HG02970 (cell line): ENCODE measurements around the gene SMAD3.

Experiments
- ATAC-seq: cut with Tn5 transposase; IDR thresholded peaks from one replicate; pipeline ENCODE4 v1.9.1; 2021; ENCODE audit warnings: mild to moderate bottlenecking, moderate library complexity, moderate number of reproducible peaks; ENCODE audit not compliant: unreplicated experiment, low FRiP score

Gene SMAD3

DNA sequence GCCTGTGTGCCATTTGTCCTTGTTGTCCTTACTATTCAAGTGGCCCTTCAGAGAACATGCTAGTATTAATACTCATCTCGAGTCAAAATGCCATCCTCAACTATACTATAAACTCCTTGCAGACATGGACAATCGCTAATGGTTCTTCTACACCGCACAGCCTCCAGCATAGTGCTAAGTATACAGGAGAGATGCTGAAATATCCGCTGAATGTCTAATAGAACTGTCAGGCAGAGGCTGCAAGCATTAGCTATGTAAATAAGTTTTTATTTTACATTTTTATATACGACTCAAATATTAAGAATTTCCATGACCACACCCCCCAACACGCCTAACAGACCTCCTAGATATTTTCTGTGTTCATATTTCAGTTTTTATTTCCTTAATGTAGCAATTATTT, 149.7 kb downstream of the SMAD3 start:
- ATAC-seq = no peak

DNA sequence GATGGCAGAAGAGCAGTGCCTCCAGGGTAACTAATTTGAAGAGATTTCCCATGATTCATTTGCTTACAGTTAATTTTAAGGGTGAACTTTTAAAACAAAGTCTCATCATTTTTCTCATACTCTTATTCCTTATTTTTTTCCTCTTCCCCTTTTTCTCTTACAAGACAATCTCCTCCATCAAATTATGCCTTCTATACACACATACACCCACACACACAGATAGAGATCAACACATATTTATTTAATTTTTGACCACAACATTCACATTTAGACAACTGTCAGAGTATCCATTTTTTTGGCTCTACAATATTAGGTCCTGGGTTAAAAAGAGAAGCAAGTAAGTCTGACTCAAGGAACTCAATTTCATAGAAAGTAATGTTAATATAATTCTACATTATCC, 151.5 kb downstream of the SMAD3 start:
- no peak for ATAC-seq

DNA sequence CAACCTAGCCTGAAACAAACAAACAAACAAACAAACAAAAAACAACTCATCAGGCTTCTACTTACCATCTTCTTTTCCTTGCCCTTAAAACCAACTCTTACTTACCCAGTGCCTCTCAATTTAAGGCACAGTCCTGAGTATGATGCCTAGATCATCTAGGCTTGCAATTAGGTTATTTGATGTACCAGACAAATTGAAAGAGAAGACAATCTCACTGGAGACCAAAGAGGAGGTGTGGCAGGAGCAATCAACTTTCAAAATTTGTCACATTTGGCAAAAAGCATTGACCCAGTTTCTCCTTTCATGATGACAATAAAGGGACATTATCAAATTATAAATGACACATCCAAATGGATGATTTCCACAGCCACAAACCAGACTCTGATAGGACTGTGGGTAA, 153.0 kb downstream of the SMAD3 start:
- ATAC-seq = no peak

DNA sequence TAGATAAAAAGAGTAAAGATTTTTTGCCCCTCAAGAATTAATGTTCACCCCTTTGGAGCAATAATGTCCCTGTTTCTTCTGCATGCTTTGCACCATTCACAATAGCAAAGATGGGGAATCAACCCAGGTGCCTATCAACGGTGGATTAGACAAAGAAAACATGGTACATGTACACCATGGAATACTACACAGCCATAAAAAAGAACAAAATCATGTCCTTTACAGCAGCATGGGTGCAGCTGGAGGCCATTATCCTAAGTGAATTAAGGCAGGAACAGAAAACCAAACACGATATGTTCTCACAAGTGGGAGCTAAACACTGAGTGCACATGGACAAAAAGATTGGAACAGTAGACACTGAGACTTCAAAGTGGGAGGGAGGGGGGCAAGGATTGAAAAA, 153.9 kb downstream of the SMAD3 start:
- ATAC-seq = no peak

GRCh38 chr15:67224889-67225288, 159.5 kb downstream of the SMAD3 start:
- no peak for ATAC-seq

GRCh38 chr15:67225336-67225735, 159.9 kb downstream of the SMAD3 start:
- no peak for ATAC-seq

GRCh38 chr15:67227431-67227830, 162.0 kb downstream of the SMAD3 start:
- no peak for ATAC-seq

GRCh38 chr15:67227846-67228245, 162.4 kb downstream of the SMAD3 start:
- no peak for ATAC-seq

DNA sequence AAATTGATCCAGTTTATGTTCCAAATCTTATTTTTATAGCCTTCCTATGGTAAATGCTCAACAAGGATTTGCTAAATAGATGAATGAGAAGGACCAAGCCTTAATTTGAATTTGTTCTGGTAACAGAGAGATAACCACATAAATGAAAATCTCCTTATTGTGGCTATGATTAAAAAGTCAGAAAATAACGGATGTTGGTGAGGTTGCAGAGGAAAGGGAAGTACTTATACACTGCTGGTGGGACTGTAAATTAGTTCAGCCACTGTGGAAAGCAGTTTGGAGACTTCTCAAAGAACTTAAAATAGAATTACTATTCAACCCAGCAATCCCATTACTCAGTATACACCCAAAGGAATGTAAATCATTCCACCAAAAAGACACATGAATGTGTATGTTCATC, 162.9 kb downstream of the SMAD3 start:
- ATAC-seq = no peak

DNA sequence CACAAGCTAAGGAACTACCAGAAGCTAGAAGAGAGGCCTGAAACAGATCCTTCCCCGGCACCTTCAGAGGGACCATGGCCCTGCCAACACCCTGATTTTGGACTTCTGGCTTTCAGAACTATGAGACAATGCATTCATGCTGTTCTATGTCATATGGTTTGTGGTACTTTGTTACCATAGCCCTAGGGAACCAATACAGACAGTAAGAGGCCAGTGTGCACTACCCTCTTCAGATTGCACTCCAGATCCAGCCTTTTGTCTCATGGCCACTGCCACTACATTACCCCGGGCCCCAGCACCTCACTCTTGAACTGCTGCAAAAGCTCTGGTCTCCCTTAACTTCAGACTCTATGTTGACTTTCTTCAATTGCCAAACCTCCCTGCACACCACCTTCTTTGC, 165.1 kb downstream of the SMAD3 start:
- ATAC-seq = no peak

- no peak for ATAC-seq
Measured at GRCh38 chr15:67232591-67232990, 167.2 kb downstream of the SMAD3 start.

GRCh38 chr15:67240235-67241131, 175.1 kb downstream of the SMAD3 start:
- peak; percentile 16 for ATAC-seq

- ATAC-seq = peak; percentile 62
Measured at GRCh38 chr15:67241132-67241855, 175.9 kb downstream of the SMAD3 start.

GRCh38 chr15:67242708-67243111, 177.3 kb downstream of the SMAD3 start:
- ATAC-seq = no peak
